ENCODE measurements around the gene PTPN9.

DNA sequence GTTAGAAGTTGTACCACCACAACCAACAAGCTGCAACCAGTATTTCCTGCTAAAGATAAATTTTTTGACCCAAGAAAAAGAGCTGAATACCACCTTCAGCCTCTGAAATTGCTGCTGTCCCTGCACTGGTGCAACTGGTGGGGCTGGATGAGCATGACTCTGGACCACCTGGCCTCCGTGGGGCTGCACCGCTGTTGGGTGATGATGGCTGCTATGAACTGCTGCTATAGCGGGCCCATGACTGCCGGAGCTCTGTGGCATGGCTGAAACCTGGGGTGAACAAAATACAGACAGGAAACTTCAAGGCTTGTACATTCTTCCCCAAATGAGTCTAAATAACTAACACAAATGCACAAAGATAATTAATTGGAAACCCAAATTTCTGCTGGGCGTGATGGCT is 156.6 kb downstream of the PTPN9 start:
- TF ChIP-seq POLR2AphosphoS5 (IDR thresholded peaks at IDR 0.05): no peak
- TF ChIP-seq, protein P1, sequence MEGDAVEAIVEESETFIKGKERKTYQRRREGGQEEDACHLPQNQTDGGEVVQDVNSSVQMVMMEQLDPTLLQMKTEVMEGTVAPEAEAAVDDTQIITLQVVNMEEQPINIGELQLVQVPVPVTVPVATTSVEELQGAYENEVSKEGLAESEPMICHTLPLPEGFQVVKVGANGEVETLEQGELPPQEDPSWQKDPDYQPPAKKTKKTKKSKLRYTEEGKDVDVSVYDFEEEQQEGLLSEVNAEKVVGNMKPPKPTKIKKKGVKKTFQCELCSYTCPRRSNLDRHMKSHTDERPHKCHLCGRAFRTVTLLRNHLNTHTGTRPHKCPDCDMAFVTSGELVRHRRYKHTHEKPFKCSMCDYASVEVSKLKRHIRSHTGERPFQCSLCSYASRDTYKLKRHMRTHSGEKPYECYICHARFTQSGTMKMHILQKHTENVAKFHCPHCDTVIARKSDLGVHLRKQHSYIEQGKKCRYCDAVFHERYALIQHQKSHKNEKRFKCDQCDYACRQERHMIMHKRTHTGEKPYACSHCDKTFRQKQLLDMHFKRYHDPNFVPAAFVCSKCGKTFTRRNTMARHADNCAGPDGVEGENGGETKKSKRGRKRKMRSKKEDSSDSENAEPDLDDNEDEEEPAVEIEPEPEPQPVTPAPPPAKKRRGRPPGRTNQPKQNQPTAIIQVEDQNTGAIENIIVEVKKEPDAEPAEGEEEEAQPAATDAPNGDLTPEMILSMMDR (IDR thresholded peaks at IDR 0.05): no peak

All from gastroesophageal sphincter (tissue), 3 donors.